NCI-H748 treated with DMSO at 0.1 percent for 48 hours (cell line): ENCODE measurements around the gene MAD1L1.
"Not testable (repeated sequence)": the region's sequence is repeated elsewhere in the genome, so short reads cannot be mapped to it uniquely, and the experiment has no call there.

Experiments
- DNase-seq: peaks from one replicate; lab custom pipeline; 2025; lab: John Stamatoyannopoulos, UW

MAD1L1 gene

DNA sequence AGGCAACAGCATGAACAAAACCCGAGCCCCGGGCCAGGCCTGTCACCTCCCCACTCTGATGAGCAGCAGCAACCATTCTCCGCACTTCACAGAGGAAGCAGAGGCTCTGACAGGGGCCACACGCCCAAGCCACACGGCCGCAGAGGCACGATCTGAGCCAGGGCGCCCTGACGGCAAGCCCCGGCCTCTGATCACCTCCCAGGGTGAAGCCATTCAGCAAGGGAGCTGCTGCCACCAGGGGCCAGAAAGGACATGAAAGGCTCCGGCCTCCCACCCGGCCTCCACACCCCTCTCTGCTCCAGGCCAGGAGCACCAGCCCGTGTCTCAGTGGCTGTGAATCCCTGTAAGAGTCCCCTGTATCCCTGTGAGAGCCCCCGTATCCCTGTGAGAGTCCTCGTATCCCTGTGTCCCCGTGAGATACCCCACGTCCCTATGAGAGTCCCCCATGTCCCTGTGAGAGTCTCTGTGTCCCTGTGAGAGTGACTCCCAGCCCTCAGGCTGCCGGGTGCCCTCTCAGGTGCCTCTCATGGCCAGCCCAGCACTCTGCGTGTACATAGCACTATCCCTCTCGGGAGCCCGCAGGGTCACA, 187.8 kb downstream of the MAD1L1 start:
- no peak for DNase-seq

DNA sequence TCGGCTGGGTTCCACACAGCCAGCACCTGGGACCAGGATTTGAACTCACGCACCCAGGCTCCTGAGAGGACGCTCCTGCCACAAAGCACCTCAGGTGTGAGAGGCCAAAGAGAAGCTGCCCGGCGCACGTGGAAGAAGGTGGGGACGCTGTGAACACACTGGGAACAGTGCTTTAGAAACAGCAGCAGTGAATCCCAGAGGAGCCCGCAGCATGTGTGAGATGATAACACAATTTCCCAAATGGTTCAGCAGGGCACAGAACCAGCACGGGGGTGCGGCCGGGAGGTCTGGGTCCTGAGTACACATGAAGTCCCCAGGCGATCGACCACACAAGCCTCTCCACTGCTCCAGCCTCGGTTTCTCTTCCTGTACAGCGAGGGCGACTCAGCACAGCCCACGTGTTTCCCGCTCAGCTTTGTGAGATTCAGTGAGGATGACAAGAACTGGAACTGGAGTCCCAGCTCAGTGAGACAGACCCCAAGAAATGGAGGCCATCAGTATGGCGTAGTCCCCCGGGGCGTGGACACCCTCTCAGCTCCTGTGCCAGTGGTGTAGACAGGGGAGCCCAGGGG, 188.3 kb downstream of the MAD1L1 start:
- no peak for DNase-seq

DNA sequence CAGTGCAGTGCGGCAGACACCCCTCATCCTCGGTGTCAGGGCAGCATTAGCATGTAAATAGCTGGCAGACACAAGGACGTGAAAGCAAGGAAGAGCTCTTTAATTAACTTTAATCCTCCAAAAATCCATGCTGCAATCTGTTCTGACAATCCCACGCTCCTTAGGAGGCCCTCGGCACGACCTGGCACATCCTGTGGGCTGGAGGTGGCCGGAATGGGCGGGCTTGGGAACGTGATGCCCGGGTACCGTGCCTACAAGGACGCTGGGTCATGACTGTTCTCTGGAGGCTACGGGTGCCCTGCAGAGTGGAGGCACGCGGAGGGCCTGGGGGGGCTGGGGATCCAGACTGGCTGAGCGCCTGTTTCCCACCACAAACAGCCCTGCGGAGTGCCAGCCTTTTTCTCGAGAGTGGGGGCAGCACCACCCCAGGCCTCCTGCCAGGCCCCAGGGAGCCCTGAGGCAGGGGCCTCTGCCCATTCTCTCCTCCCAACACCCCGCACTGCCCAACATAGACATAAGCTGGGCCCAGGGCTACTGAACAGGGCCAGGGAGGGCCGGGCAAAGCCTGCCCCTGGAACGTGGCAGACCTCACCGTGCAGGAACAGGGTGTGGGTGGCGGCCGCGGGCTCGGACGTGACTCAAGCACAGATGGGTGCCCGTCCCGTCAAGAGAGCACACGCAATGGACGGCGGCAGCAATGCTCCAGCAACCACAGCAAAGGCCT, 189.3 kb downstream of the MAD1L1 start:
- DNase-seq = no peak

DNA sequence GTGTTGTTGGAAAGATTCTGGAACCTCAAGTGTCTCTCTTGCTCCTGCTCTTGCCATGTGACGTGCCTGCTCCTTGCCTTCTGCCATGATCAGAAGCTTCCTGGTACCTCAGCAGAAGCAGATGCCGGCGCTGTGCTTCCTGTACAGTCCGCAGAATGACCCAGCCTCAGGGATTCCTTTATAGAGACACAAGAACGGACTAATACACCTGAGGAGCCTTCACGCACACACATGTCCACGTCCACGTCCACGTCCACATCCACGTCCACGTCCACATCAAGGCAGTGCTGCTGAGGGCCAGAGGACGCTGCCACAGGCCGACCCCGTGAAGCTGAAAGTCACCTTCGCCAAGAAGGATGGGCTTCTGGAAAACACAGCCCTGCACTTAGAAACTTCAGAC, 190.1 kb downstream of the MAD1L1 start:
- no peak for DNase-seq

DNA sequence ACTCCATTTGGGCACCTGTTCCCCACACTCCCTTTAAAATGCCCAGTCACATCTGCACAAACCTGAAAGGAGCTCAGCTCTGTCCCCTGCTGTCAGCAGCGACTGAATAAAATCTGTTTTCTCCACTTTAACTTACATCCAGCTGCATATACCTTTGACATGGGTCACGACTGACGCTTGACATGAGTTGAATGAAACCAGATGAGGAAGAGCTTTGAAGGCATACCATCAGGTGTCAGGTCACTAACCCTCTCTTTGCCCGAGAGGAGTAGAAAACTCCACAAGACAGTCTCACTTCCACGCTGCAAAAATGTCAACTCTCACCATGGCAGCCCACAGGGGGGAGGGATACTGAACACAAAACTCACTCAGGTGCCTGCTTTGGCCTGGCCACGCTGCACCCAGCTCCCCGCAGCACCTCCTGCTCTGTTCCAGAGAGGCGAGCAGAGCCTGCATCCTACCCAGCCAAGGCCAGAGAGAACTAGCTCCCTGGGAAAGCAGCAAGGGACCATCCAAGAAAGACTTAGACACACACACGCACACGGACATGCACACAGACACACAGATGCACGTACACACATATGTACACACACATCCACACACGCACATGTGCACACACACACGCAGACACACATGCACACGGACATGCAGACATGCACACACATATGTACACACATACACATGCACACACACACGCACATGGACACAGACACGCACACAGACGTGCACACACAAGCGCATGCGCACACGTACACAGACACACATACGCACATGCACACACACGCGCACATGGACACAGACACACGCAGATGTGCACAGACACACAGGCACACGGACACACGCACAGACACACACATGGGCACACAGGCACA, 191.0 kb downstream of the MAD1L1 start:
- no peak for DNase-seq

DNA sequence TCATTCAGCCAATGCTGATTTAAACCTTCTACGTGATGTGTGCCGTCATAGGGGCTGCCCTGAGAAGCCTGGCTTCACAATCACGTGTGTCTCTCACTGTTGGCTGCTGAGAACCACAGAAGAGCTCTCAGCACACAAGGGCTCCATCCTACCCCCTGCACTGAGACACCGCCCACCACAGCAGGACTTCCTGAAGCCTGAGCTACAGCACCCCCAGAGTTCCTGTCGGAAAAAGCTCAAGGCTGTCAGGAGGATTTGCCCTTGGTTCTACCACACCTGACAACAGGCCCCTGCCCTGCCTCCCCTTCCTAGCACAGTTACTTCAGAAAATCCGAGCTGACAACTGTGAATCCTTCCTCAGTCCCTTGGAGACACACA, 191.9 kb downstream of the MAD1L1 start:
- DNase-seq = no peak

DNA sequence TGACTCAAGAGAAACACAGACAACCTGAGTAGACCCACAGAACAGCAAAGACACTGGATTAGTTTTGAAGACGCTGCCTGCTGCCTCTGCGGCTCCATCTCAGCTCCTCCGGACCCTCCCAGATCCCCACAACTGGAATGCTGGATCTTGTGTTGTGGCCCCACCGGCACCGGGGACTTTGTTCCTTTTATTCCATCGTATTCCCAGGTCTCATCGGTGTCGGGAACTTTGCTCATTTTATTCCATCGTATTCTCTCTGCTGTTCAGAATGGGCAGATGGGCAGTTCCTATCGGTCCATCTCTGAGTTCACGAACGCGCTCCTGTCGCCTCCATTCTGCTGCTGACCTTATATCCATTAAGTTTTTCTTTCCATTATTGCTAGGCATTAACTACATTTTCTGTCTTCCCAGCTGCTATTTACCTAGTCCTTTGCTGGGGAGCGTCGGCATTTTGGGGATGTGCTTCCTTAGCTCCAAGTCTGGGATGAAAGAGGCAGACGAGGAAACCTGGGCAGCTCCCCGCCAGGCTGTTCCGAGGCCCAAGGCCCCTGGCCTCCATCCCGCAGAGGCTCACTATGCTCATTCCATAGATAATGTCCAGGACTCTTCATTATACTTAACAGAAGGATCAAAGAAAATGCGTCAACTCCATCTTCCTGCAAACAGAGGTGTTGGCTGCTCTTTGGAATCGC, 192.4 kb downstream of the MAD1L1 start:
- no peak for DNase-seq

DNA sequence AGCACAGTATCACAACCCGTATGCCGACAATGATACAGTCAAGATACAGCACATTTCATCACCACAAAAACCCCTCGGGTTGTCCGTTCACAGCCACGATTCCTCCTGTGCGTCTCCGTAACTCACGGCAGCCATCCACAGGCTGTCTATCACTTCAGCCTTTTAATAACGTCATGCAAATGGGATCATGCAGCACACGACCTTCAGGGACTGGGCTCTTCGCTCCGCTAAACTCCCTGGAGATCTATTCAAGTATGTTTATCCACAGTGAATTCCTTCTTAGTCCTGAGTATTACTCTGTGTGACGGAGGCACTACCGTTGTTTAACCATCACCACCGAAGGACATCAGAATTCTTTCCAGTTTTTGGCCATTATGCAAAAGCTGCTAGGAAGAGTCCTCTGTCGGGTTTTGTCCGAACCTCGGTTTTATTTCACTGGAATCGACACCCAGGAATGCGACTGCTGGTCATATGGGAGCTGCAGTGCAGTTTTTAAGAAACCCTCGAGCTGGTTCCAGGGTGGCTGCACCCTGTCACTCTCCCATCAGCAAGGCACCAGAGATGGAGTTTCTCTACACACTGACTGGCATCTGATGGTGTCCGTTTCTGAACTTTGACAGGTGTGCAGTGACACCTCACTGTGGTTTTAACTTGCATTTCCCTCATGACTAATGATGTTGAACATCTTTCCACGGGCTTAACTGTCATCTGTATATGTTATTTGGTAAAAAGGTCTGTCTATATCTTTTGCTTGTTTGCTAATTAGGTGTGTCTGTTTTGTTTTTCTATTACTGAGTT, 193.6 kb downstream of the MAD1L1 start:
- DNase-seq = no peak

DNA sequence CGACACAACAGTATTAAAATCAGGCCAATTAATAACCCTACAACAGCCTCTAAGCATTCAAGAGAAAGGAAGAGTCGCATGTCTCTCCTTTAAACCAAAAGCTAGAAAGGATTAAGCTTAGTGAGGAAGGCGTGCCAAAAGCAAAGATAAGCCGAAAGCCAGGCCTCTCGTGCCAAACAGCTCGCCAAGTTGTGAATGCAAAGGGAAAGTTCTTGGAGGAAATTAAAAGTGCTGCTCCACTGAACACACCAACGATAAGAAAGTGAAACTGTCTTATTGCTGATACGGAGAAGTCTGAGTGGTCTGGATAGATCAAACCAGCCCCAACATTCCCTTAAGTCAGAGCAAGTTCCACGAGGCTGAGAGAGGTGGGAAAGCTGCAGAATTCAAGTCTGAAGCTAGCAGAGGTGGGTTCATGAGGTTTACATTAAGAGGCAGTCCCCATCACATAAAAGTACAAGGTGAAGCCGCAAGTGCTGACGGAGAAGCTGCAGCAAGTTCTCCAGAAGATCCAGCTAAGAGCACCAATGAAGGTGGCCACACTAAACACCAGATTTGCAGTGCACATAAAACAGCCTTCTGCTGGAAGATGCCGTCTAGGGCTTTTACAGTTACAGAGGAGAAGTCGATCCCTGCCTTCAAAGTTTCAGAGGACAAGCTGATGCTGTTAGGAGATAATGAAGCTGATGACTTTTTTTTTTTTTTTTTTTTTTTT, 194.8 kb downstream of the MAD1L1 start:
- DNase-seq = no peak

DNA sequence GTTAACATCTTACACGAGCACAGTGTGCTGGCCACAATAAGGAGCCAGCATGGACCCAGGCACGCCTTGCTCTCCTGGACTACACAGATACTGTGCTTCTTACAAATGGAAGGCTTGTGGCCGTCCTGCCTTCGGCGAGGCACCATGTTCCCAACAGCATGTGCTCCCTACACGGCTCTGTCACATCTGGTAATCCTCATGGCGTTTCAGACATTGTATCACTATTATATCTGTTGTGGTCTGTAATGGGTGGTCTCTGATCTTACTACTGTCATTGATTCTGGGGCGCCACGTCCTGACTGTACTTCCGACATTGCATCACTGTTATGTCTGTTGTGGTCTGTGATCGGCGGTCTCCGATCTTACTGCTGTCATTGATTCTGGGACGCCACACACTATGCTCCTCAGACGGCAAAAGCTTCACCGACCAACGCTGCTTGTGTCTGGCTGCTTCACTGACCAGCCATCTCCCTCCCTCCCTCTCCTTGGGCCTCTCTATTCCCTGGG, 195.4 kb downstream of the MAD1L1 start:
- no peak for DNase-seq

DNA sequence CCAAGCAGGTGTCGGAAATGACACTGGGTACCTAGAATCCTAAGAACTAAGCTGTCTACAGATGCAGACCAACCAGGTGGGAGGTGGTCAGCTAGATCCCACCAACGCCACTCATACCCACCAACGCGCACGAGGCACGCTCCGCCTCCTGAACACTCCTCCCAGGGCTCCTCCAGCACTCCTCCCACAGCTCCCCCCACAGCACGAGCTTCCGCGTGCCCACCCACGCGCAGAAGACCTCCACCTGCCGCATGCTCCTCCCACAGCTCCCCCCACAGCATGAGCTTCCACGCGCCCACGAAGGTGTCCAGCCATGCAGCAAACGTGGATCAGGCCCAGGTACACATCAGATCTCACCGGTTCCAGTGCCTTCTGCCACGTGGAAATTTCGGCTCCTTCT, 196.0 kb downstream of the MAD1L1 start:
- DNase-seq = no peak

DNA sequence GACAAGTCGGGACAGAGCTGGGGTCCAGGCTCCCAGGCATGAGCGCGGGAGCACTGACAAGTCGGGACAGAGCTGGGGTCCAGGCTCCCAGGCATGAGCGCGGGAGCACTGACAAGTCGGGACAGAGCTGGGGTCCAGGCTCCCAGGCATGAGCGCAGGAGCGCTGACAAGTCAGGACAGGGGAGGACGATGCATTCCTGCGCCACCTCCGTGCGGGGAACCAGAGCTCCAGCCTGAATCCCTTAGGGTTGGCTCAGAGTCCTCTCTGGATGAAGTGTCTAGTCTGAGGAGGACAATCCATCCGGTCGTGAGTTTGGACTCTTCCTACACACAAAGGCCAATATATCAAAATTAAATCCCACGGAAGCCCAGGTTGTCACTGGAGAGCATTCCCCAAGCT, 196.5 kb downstream of the MAD1L1 start:
- not testable (repeated sequence) for DNase-seq

DNA sequence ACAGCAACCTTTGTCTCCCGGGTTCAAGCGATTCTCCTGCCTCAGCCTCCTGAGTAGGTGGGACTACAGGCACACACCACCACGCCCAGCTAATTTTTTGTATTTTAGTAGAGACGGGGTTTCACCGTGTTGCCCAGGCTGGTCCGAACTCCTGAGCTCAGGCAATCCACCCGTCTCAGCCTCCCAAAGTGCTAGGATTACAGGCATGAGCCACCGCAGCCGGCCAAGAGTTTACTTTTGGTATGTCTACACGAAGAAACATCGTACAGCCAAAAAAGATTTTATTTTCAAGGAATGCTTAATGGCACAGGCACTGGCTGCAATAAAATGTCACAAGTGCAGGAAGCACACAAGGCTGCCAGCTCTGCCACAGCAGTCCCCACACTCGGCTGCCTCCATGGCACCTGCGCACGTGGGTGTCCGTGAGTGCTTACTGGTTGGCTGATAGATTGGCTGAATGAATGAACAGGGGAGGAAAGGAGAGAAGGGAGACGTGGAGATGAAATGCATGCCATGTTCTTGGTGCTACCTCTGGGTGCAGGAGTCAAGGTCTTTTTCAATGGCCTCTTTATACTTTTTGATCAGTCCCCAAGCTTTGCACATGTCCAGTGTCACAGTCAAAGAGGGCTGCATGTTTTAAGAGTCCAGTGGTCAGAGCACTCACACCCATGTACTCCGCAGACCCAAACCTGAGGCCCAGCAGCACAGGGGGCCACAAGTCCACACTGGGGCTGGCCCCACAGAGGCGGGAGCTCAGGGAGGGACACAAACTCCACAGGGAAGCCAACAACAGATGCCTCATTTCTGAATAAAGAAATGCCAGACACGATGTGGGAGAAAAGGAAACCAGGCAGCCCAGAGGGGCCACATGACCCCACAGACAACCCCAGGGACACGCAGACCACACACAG, 198.2 kb downstream of the MAD1L1 start:
- DNase-seq = no peak

DNA sequence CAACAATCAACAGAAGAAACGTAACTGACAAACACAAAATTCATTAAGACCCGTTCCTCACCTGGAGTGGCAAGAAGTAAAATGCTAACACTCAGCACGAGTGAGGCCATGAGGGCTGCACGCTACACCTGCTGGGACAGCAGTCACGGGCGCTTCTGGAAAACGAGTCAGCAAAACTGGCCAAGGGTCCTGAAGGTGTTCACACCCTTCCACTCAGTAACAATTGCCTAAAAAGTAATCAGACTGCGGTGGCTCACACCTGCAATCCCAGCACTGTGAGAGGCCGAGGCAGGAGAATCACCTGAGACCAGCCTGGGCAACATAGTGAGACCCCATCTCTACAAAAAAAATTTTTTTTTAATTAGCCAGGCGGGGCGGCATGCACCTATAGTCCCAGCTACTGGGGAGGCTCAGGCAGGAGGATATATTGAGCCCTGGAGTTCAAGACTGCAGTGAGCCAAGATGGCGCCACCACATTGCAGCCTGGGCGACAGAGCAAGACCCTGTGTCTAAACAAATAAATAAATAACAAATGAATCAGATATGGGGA, 199.1 kb downstream of the MAD1L1 start:
- DNase-seq = no peak

DNA sequence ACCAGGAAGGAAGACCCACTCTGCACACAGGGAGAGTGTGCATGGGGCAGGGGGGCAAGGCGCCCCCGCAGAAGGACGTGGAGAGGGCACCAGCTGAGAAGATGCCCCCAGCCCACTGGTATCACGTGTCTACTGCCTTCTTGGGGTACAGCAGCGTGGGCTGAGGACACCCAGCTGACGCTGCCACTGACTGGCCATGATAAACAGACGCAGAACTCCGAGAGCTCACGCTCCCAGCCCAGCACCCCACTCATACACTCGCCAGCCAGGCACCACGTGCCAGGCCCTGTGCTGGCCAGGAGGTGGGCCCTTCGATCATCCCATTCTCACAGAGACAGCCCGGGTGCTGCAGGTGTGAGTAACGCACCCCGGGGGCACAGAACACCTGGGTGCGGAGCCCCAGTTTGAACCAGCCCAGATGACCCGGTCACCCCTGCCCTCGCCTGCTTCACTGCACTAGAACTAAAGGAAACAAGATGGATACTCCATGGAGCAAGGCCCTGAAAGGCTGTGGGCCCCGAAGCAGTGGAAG, 199.8 kb downstream of the MAD1L1 start:
- DNase-seq = no peak

DNA sequence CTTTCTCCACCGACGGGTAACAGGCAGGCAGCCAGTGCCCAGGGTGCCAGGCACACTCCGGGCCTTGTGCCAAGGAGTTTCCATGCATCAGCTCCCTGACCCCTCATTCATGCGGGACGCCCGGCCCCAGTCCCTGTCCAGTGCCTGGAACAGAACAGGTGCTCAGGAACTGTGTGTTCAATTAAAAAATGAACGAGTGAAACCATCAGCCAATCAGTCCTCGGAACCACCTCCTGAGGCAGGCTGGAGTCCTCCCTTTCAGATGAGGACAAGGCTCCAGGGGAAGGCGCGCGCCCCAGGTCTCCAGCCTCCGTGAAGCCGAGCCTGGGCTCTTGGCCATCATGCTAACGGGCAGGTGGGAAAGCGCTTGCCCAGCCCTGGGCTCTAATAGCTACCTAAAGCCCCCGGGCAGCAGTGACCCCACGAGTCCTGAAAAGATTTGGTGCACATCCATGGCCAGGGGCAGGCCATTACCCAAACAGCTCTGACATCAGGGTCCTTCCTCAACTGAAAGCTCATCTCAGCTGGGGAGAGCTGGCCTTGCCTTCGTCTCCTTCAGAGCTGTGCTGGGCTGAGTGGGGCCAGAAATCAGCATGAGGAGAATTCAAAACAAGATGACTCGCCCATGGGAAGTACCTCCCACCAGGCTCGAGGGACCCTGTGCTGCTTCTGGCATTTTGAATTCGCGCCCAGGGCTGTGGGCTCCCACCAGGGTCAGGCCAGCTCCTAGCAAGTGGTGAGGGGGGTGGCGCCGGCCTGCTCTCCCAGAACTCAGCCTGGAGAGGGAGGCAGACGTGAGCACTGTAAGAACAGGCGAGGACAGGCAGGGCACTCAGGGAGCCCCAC, 200.5 kb downstream of the MAD1L1 start:
- DNase-seq = no peak

DNA sequence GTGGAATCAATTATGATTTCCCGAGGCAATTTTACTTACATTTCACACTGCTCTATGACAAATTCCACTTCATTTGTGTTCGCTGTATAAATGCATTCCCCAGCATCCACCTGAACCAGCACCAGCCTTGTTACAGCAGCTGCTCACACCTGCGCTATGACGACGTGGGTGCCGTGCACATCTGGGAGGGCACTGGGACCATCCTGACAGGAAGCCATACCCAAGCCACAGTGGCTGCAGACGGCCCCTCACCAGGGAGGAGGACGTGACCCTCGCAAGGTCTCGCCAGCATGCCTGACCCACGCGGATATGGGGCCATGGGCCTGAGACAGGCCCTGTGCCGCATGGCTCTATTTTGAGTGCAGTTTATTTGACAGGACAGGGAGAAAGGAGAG, 201.3 kb downstream of the MAD1L1 start:
- no peak for DNase-seq
